Activated naive CD4-positive, alpha-beta T cell treated with anti-CD3 and anti-CD28 coated beads for 36 hours (primary cell): ENCODE measurements around the gene COL4A6. TPM values are rescaled to one million over a fixed set of nuclear protein-coding genes. Genes with fewer than 3 reads are reported as not detected.

Source experiments
- CTCF ChIA-PET: fragments of 350-600 bp; sonication (Branson Sonifier 250); formaldehyde crosslinking; loops from one replicate; lab custom pipeline; 2021; ENCODE audit warnings: antibody characterized with exemption; lab: Charles Lee
- DNase-seq: peaks from one replicate; pipeline ENCODE4 v3.0.0-alpha.2; 2020
- H3K27ac Mint-ChIP-seq: one replicate; pipeline ENCODE4 v1.8.0; 2021; ENCODE audit warnings: mild to moderate bottlenecking, mixed read lengths
- H3K27me3 Mint-ChIP-seq: one replicate; pipeline ENCODE4 v1.8.0; 2021; ENCODE audit warnings: low read depth, mixed read lengths
- H3K36me3 Mint-ChIP-seq: one replicate; pipeline ENCODE4 v1.8.0; 2021; ENCODE audit warnings: low read depth, mixed read lengths
- H3K4me1 Mint-ChIP-seq: one replicate; pipeline ENCODE4 v1.8.0; 2021; ENCODE audit warnings: low read depth, mixed read lengths
- H3K4me3 Mint-ChIP-seq: one replicate; pipeline ENCODE4 v1.8.0; 2021; ENCODE audit warnings: mild to moderate bottlenecking, moderate library complexity, mixed read lengths
- H3K9me3 Mint-ChIP-seq: one replicate; pipeline ENCODE4 v1.8.0; 2021; ENCODE audit warnings: mixed read lengths
- intact Hi-C: fragments of 100-400 bp; cut with micrococcal nuclease; formaldehyde crosslinking; loops from one replicate; pipeline ENCODE4 v1.15.1; 2023
- total RNA-seq, 2 experiments: library from RNA; stranded (reverse); gene quantifications; one replicate each; pipeline ENCODE4 v1.2.3, GENCODE V29; 2021

COL4A6 gene
- total RNA-seq, 2 experiments from 2014 or later: not detected

DNA sequence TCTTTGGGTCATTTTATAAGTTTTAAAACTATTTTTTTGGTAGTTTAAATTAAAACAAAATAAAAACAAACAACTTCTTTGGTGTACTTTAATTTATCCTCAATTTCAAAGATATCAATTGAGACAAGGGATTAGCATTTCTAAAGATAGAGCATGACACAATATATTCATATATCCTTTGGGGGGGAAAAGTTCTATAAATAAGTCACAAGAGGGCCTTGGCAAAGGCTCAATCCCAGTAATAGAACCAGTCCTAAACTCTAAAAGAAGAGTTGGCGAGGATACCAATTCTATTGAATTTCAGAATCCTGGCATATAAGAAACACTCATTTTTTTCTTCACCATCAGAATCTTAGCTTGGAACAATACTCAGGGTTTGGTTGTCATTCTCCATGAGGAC, 89.7 kb downstream of the COL4A6 start:
- Mint-ChIP-seq H3K27me3 (no peaks in the 10 kb centered on the region), H3K9me3 (no peaks in the 10 kb centered on the region), H3K27ac (no peak overlapping the region), H3K36me3 (no peaks in the 10 kb centered on the region), H3K4me1 (no peaks in the 10 kb centered on the region), H3K4me3 (no peak overlapping the region)
- DNase-seq: no peak
- intact Hi-C loops: no loop called here
- CTCF ChIA-PET: no interaction called here

- no peaks in the 10 kb centered on the region for H3K9me3 Mint-ChIP-seq
- no peaks in the 10 kb centered on the region for H3K27me3 Mint-ChIP-seq
- CTCF ChIA-PET: no interaction called here
- no peak for DNase-seq
- H3K4me3 Mint-ChIP-seq: no peak overlapping the region
- no peaks in the 10 kb centered on the region for H3K4me1 Mint-ChIP-seq
- no peaks in the 10 kb centered on the region for H3K36me3 Mint-ChIP-seq
- H3K27ac Mint-ChIP-seq: no peak overlapping the region
- intact Hi-C loops: no loop called here
Observed at GRCh38 chrX:108347800-108348199, 90.4 kb downstream of the COL4A6 start.

DNA sequence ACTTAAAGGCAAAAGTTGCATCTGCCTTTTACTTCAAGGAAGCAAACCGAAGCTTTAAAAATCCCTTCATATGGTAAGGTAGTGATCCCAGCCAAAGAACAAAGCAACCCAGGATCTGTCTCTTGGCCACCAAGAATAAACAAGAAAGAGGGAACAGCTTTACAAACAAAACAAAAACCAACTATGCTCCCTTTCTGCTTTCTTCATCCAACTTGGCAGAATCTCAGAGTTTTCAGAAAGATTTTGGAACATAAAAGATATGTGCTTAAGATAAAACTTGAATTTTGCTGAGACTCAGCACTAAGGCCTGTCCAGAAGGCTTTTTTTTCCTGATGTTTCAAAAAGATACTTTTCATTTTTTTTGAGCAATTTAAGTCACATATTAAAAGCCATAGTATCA, 94.0 kb downstream of the COL4A6 start:
- H3K4me1 Mint-ChIP-seq: no peaks in the 10 kb centered on the region
- no peaks in the 10 kb centered on the region for H3K36me3 Mint-ChIP-seq
- no peak for DNase-seq
- CTCF ChIA-PET: no interaction called here
- no peaks in the 10 kb centered on the region for H3K9me3 Mint-ChIP-seq
- no peak overlapping the region for H3K27ac Mint-ChIP-seq
- no peak overlapping the region for H3K4me3 Mint-ChIP-seq
- intact Hi-C loops: no loop called here
- no peaks in the 10 kb centered on the region for H3K27me3 Mint-ChIP-seq

GRCh38 chrX:108341947-108342346, 96.3 kb downstream of the COL4A6 start:
- Mint-ChIP-seq H3K4me3 (no peak overlapping the region), H3K36me3 (no peaks in the 10 kb centered on the region), H3K27me3 (no peaks in the 10 kb centered on the region), H3K27ac (no peak overlapping the region), H3K9me3 (no peaks in the 10 kb centered on the region), H3K4me1 (no peaks in the 10 kb centered on the region)
- CTCF ChIA-PET: no interaction called here
- DNase-seq: no peak
- intact Hi-C loops: no loop called here

- no peaks in the 10 kb centered on the region for H3K9me3 Mint-ChIP-seq
- CTCF ChIA-PET: no interaction called here
- intact Hi-C loops: no loop called here
- H3K36me3 Mint-ChIP-seq: no peaks in the 10 kb centered on the region
- DNase-seq: no peak
- H3K4me1 Mint-ChIP-seq: no peaks in the 10 kb centered on the region
- no peak overlapping the region for H3K4me3 Mint-ChIP-seq
- peaks cover 2% of the 10 kb centered on the region for H3K27me3 Mint-ChIP-seq
- no peak overlapping the region for H3K27ac Mint-ChIP-seq
Observed at GRCh38 chrX:108332281-108332680, 105.9 kb downstream of the COL4A6 start.

DNA sequence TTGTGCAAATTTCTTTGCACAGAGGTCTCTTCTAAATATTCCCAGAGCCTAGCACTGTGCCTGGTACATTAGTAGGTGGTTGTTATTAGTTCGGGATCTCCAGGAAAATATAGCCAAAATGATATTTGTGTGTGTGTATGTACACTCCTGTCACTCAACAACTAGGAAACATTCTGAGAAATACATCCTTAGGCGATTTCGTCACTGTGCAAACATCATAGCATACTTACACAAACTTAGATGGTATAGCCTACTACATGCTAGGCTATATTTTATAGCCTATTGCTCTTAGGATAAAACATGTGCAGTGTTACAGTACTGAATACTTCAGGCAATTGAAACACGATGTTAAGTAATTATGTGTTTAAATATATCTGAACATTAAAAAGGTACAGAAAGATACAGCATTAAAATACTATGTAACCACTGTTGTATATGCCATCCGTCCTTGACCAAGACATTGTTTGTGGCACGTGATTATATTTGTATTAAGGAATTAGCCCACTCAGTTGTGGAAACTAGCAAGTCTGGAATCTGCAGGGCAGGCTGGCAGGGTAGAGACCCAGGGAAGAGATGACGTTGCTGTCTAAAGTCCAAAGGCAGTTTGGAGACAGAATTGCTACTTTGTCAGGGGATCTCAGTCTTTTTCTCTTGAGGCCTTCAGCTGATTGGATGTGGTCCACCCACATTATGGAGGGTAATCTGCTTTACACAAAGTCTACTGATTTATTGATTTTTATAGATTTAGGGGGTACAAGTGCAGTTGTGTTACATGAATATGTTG, 106.9 kb downstream of the COL4A6 start:
- H3K27me3 Mint-ChIP-seq: no peaks in the 10 kb centered on the region
- no peak overlapping the region for H3K27ac Mint-ChIP-seq
- no peak overlapping the region for H3K4me3 Mint-ChIP-seq
- no peaks in the 10 kb centered on the region for H3K9me3 Mint-ChIP-seq
- CTCF ChIA-PET: no interaction called here
- no peaks in the 10 kb centered on the region for H3K4me1 Mint-ChIP-seq
- no peaks in the 10 kb centered on the region for H3K36me3 Mint-ChIP-seq
- no peak for DNase-seq
- intact Hi-C loops: no loop called here

- no peaks in the 10 kb centered on the region for H3K4me1 Mint-ChIP-seq
- no peaks in the 10 kb centered on the region for H3K36me3 Mint-ChIP-seq
- no peak overlapping the region for H3K27ac Mint-ChIP-seq
- H3K9me3 Mint-ChIP-seq: no peaks in the 10 kb centered on the region
- CTCF ChIA-PET: no interaction called here
- H3K27me3 Mint-ChIP-seq: no peaks in the 10 kb centered on the region
- intact Hi-C loops: no loop called here
- no peak for DNase-seq
- H3K4me3 Mint-ChIP-seq: no peak overlapping the region
Observed at GRCh38 chrX:108323751-108324150, 114.5 kb downstream of the COL4A6 start.

GRCh38 chrX:108322234-108322633, 116.0 kb downstream of the COL4A6 start:
- H3K27ac Mint-ChIP-seq: no peak overlapping the region
- H3K4me3 Mint-ChIP-seq: no peak overlapping the region
- intact Hi-C loops: no loop called here
- no peak for DNase-seq
- no peaks in the 10 kb centered on the region for H3K4me1 Mint-ChIP-seq
- CTCF ChIA-PET: no interaction called here
- no peaks in the 10 kb centered on the region for H3K9me3 Mint-ChIP-seq
- H3K27me3 Mint-ChIP-seq: no peaks in the 10 kb centered on the region
- no peaks in the 10 kb centered on the region for H3K36me3 Mint-ChIP-seq

- Mint-ChIP-seq H3K9me3 (no peaks in the 10 kb centered on the region), H3K27ac (no peak overlapping the region), H3K36me3 (no peaks in the 10 kb centered on the region), H3K4me3 (no peak overlapping the region), H3K27me3 (no peaks in the 10 kb centered on the region), H3K4me1 (no peaks in the 10 kb centered on the region)
- CTCF ChIA-PET: no interaction called here
- intact Hi-C loops: no loop called here
- DNase-seq: no peak
Observed at GRCh38 chrX:108316456-108316855, 121.8 kb downstream of the COL4A6 start.

DNA sequence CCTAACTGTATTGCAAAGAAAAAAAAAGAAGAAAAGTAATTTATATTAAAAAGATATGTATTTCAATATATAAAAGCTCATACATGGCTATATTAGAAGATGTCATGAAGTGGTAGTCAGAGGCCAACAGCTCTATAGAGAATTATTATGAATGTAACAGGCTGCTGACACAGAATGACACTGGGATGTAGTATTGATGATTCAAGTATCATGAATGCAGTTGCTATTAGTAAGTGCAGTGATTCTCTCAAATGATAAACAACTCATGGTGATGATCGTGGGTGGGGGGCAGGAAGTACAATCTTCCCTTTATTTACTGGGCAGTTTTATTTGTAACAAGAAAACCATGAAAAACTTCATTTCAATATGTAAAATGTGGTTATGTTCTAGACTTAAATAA, 124.6 kb downstream of the COL4A6 start:
- no peak overlapping the region for H3K4me3 Mint-ChIP-seq
- H3K4me1 Mint-ChIP-seq: no peaks in the 10 kb centered on the region
- CTCF ChIA-PET: no interaction called here
- no peaks in the 10 kb centered on the region for H3K27me3 Mint-ChIP-seq
- intact Hi-C loops: no loop called here
- DNase-seq: no peak
- H3K27ac Mint-ChIP-seq: no peak overlapping the region
- no peaks in the 10 kb centered on the region for H3K9me3 Mint-ChIP-seq
- H3K36me3 Mint-ChIP-seq: no peaks in the 10 kb centered on the region

- Mint-ChIP-seq H3K4me1 (no peaks in the 10 kb centered on the region), H3K4me3 (no peak overlapping the region), H3K36me3 (no peaks in the 10 kb centered on the region), H3K9me3 (no peaks in the 10 kb centered on the region), H3K27ac (no peak overlapping the region), H3K27me3 (no peaks in the 10 kb centered on the region)
- CTCF ChIA-PET: interaction anchor here (1.5 kb wide), 1 partner anchor 88 kb away, joined by 3 read pairs; no protein-coding TSS in a partner anchor
- DNase-seq: no peak
- intact Hi-C loops: no loop called here
Observed at GRCh38 chrX:108312957-108313356, 125.3 kb downstream of the COL4A6 start.

GRCh38 chrX:108312011-108312410, 126.2 kb downstream of the COL4A6 start:
- Mint-ChIP-seq H3K27ac (no peak overlapping the region), H3K36me3 (no peaks in the 10 kb centered on the region), H3K27me3 (no peaks in the 10 kb centered on the region), H3K4me1 (no peaks in the 10 kb centered on the region), H3K4me3 (no peak overlapping the region), H3K9me3 (no peaks in the 10 kb centered on the region)
- CTCF ChIA-PET: interaction anchor here (1.5 kb wide), 1 partner anchor 87 kb away, joined by 3 read pairs; no protein-coding TSS in a partner anchor
- intact Hi-C loops: no loop called here
- DNase-seq: no peak

GRCh38 chrX:108310506-108310905, 127.7 kb downstream of the COL4A6 start:
- no peaks in the 10 kb centered on the region for H3K9me3 Mint-ChIP-seq
- intact Hi-C loops: no loop called here
- no peaks in the 10 kb centered on the region for H3K27me3 Mint-ChIP-seq
- H3K36me3 Mint-ChIP-seq: no peaks in the 10 kb centered on the region
- no peak overlapping the region for H3K4me3 Mint-ChIP-seq
- no peak overlapping the region for H3K27ac Mint-ChIP-seq
- CTCF ChIA-PET: no interaction called here
- H3K4me1 Mint-ChIP-seq: no peaks in the 10 kb centered on the region
- DNase-seq: no peak
